WI38 (cell line): ENCODE results near the gene UBR4.

Experiments used
- H3K4me3 ChIP-seq: 2 replicates; pipeline ENCODE4 v1.5.1; 2011; ENCODE audit warnings: low read depth, mild to moderate bottlenecking, control low read depth, low read length
- TF ChIP-seq, protein P1 (sequence below): IDR thresholded peaks from 2 replicates; pipeline ENCODE4 v1.5.1; 2012; ENCODE audit warnings: low read depth, mild to moderate bottlenecking, control low read depth, low read length

Gene UBR4

GRCh38 chr1:19066248-19066873 lies 143.7 kb downstream of the UBR4 start:
- no peak overlapping the region for H3K4me3 ChIP-seq
- TF ChIP-seq, protein P1, sequence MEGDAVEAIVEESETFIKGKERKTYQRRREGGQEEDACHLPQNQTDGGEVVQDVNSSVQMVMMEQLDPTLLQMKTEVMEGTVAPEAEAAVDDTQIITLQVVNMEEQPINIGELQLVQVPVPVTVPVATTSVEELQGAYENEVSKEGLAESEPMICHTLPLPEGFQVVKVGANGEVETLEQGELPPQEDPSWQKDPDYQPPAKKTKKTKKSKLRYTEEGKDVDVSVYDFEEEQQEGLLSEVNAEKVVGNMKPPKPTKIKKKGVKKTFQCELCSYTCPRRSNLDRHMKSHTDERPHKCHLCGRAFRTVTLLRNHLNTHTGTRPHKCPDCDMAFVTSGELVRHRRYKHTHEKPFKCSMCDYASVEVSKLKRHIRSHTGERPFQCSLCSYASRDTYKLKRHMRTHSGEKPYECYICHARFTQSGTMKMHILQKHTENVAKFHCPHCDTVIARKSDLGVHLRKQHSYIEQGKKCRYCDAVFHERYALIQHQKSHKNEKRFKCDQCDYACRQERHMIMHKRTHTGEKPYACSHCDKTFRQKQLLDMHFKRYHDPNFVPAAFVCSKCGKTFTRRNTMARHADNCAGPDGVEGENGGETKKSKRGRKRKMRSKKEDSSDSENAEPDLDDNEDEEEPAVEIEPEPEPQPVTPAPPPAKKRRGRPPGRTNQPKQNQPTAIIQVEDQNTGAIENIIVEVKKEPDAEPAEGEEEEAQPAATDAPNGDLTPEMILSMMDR = no peak

- TF ChIP-seq, protein P1 = no peak
- H3K4me3 ChIP-seq = no peak overlapping the region
Measured at GRCh38 chr1:19065526-19066247, 144.4 kb downstream of the UBR4 start.

DNA sequence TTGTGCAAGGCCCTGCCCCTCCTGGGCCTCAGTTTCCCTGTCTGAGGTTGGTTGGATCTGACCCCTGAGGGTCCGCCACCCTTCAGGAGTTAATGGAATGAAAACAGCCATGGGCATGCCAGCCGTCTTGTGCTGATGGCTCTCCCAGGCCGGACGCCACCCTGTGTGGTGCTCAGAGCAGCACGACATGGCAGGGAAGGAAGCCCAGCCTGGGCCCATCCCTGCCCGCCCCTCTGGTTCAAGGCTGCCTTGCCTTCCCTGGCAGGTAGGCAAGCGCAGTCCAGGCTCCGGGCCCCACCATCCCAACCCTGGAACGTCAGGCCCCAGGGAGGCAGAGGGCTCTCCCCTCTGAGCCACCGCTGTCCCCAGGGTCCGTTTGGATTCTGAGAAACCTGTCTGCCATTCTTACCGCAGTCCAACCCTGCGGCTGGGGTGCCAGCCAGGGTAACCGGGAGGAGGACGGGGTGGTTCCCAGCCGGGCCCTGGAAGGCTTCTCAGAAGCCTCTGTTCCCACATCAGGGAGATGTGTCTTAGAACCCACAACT lies 145.1 kb downstream of the UBR4 start:
- H3K4me3 ChIP-seq = no peak overlapping the region
- TF ChIP-seq, protein P1 = no peak

DNA sequence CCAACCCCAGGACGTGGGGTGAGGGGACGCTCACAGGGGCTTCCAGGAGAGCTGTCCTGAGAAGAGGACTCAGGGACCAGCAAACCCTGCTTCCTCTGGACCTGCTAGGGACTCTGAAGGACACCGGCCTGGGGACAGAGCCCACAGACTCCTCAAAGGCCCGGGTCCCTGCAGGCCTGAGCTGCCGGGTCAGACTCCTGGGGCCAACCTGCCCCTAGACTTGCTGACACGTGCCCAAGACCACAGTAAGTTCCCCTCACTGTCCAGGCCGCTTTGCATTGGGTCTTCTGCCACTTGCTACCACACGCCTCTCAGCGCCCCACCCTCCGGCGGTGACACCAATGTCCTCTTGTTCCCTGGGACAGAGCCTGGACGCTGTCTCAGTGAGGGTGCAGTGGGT lies 146.9 kb downstream of the UBR4 start:
- TF ChIP-seq, protein P1 = no peak
- H3K4me3 ChIP-seq = no peak overlapping the region

DNA sequence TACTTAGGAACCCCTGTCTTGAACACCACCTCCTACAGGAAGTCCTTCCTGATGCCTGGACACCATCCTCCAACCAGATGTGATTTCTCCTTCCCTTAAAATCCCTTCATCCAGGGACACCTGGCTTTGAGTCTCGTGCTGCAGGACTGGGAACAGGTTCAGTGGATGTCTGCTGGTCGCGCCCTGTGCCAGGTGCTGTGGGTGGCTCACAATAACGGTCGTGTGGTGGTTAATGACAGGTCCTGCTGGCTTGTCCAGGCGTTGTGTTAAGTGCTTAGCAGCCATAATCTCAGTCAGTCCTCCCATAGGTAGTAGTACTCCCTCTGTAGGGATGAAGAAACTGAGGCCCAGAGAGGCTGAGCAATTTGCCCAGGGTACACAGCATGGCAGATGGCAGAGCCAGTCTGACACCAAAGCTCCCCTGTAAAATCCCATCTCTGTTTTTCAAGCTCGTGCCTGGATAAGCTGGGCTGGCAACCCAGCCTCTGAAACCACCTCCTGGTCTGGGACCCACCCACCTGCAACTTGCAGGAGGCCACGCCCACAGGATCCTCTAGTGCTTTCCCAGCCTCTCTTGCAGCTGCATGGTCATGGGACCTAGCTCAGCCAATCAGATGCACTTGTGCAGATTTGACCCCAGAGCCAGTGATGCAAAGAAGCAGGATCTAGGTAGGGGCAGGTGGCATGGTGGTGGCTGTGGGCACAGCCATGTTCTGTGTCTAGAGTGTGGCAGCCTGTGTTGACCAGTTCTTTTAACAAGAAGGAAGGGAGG lies 147.6 kb downstream of the UBR4 start:
- TF ChIP-seq, protein P1 = no peak
- H3K4me3 ChIP-seq = no peak overlapping the region

DNA sequence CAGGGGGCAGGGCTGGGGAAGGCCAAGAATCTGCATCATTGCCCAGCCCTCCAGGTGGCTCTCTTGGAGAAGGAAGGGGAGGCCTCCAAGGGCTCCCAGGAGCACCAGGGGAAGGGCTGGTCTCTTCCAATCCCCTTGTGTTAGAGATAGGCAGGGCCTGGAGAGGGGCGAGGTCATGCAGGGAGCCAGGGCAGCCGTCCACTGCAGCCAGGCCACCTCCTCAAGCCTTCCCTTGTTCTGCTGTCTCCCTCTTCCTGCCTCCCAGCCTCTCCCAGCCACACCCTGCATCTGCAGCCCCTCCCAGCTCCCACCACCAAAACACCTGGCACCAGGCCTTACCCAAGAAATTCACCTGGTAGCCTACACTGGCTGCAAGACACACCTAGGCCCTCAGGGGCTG lies 148.3 kb downstream of the UBR4 start:
- TF ChIP-seq, protein P1 = no peak
- H3K4me3 ChIP-seq = no peak overlapping the region

GRCh38 chr1:19061343-19061742 lies 148.7 kb downstream of the UBR4 start:
- TF ChIP-seq, protein P1 = no peak
- H3K4me3 ChIP-seq = no peak overlapping the region
